Keratinocyte (primary cell): ENCODE measurements around the gene RCE1.

Experiments
- CTCF ChIP-seq, 3 experiments: IDR thresholded peaks in 1 of 3; conservative IDR thresholded peaks in 1 of 3; optimal IDR thresholded peaks in 1 of 3; 2 replicates in 2 of 3; 3 replicates in 1 of 3; pipeline versions ENCODE3 to v1.5.1; 2011; ENCODE audit warnings: low read length in 3 of 3, mild to moderate bottlenecking in 3 of 3, moderate library complexity in 2 of 3, control low read depth in 1 of 3, inconsistent platforms in 1 of 3; ENCODE audit not compliant: insufficient read depth in 2 of 3; ENCODE audit errors: extremely low read depth in 1 of 3
- EZH2 ChIP-seq: IDR thresholded peaks from one replicate; pipeline ENCODE4 v1.6.1; 2012; ENCODE audit warnings: inconsistent platforms, mild to moderate bottlenecking, low read length, moderate library complexity

- no peak for TF ChIP-seq CTCF (optimal IDR thresholded peaks at IDR 0.05 in 1 of 3, IDR thresholded peaks at IDR 0.05 in 1 of 3, conservative IDR thresholded peaks at IDR 0.05 in 1 of 3; ENCODE audit: extremely low read depth in 1 of 3, insufficient read depth in 2 of 3, low read length in 3 of 3)
- TF ChIP-seq EZH2 = no peak
These were observed 10.3 kb downstream of the RCE1 start for GRCh38 chr11:66853242-66854229.
